HG02870 (cell line): ENCODE results near the gene PPM1K.

ENCODE experiments used
- ATAC-seq: cut with Tn5 transposase; IDR thresholded peaks from one replicate; pipeline ENCODE4 v1.9.1; 2021; ENCODE audit warnings: mild to moderate bottlenecking, moderate library complexity; ENCODE audit not compliant: unreplicated experiment

PPM1K gene

DNA sequence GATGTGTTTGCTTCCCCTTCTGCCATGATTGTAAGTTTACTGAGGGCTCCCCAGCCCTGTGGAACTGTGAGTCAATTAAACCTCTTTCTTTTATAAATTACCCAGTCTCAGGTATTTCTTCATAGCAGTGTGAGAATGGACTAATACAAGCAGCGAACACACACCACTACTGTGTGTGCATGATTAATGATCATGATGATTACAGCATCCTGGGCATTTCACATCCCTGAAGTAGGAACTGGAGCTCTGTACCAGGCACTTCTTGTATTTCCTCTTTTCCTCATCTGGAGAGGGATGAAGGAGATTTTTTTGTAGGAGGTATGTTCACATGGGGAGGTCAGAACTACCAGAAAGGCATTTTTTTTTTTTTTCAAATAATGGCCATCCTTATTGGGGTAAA, 60.8 kb downstream of the PPM1K start:
- ATAC-seq, result no peak

DNA sequence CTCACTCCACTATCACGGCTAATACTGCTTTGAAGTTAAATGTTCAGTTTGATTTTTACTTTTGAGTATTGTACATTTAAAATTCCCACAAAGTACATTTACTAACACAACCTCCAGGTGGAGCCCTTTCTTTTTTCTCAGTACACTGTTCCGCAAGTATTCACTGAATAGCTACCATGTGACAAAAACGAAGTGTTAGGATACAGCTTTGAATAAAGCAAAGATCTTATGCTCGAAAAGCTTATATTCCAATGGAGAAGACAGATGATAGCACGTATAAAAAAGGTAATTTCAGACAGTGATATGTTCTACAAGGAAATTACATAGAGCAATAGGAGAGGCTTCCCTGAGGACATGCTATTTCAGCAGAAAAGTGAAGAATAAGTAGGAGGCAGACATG, 65.3 kb downstream of the PPM1K start:
- ATAC-seq, result peak; percentile 82

GRCh38 chr4:88217169-88217568, 67.2 kb downstream of the PPM1K start:
- no peak for ATAC-seq

DNA sequence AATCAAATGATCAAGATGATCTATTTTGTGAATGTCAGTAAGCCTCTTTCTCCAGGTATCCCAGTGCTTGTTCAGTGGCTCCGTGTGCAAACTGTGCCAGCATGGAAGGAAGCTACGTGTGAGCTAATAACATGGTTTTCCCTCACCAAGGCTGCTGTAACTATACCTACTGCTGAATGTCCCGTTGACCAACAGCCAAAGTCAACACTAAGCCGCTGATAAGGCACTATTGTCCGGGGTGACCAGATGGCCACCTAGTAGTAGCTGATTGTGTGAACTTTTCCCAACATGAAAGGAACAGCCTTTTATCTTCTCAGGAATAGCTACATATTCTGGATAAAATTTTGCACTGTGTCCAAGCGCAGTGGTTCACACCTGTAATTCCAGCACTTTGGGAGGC, 68.0 kb downstream of the PPM1K start:
- ATAC-seq, result no peak

DNA sequence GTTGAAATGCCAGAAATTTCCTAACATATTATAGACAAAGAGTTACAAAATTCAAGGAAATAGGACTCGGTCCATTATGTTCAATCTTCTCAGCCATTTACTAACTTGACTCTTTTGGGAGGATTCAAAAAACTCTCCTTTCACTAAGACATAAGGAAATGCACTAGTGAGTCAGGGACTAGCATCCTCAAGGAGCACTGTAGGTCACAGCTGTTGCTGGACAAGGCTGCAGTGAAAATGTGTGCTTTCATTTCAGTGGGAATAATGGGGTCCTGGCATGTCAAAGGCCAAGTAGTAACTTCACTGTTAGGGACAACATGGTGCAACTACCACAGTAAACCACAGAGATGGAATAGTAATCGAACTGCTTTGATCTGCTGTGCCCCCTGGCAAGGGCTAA, 69.0 kb downstream of the PPM1K start:
- no peak for ATAC-seq

GRCh38 chr4:88212253-88212561, 72.2 kb downstream of the PPM1K start:
- ATAC-seq, result no peak

GRCh38 chr4:88211473-88212252, 72.7 kb downstream of the PPM1K start:
- ATAC-seq, result peak; percentile 61

DNA sequence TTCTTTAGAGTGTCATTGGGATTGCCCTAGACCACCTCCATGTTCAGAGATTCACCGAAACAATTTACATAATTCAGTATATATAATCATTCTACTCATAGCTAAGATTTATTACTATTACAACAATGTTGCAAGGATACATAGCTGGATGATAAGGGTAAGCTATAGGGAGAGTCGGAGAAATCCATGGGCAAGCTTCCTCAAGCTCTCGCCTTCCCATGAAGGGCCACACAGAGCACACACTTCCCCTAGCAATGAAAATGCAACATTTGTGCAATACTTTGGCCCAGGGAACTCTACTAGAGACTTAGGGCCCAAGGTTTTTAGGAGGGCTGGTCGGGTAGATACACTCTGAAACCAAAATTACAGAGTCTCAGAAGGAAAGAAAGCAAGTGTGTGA, 76.2 kb downstream of the PPM1K start:
- no peak for ATAC-seq
